Measurements from ENCODE around the gene ACSS3.

The ACSS3 gene

GRCh38 chr12:81255947-81256346 is 178.1 kb downstream of the ACSS3 start:
- no peak overlapping the region for H3K27ac ChIP-seq (ENCODE audit: extremely low read depth, low read depth, low read length)
- no peak overlapping the region for H3K4me3 ChIP-seq (ENCODE audit: low read depth, low read length)
- H3K36me3 ChIP-seq (ENCODE audit: control insufficient read depth in 2 of 2, insufficient read depth in 1 of 2, low read length in 2 of 2), result no peaks in the 10 kb centered on the region
- CTCF ChIA-PET, result no interaction called here
- H3K9me3 ChIP-seq (ENCODE audit: control insufficient read depth, insufficient read depth, low read depth, low read length), result no peaks in the 10 kb centered on the region
- no peaks in the 10 kb centered on the region for H3K4me1 ChIP-seq (ENCODE audit: control insufficient read depth, insufficient read depth, low read length)
- POLR2A ChIA-PET, result no interaction called here
- TF ChIP-seq ZNF670 (tag by site-specific recombination; IDR thresholded peaks at IDR 0.05; ENCODE audit: low read depth), result no peak
- no peak for TF ChIP-seq ZNF155 (tag by site-specific recombination; IDR thresholded peaks at IDR 0.05)
- TF ChIP-seq ZNF629 (tag by site-specific recombination; IDR thresholded peaks at IDR 0.05), result no peak
- TF ChIP-seq ZNF560 (tag by site-specific recombination; IDR thresholded peaks at IDR 0.05; ENCODE audit: borderline replicate concordance), result no peak
- TF ChIP-seq BCL11A (tag by site-specific recombination; IDR thresholded peaks at IDR 0.05; ENCODE audit: low read depth), result no peak
- TF ChIP-seq EGR2 (tag by site-specific recombination; IDR thresholded peaks at IDR 0.05; ENCODE audit: low read depth), result no peak
- no peak for TF ChIP-seq ZFHX2 (tag by site-specific recombination; conservative IDR thresholded peaks at IDR 0.05)
- TF ChIP-seq ZNF394 (tag by site-specific recombination; IDR thresholded peaks at IDR 0.05; ENCODE audit: borderline replicate concordance), result no peak

GRCh38 chr12:81257947-81258551 is 180.2 kb downstream of the ACSS3 start:
- CTCF ChIA-PET, result interaction anchor here (0.6 to 1.7 kb wide), 15 partner anchors 9 to 1063 kb away, joined by 3 to 9 read pairs (median 3); no protein-coding TSS in a partner anchor
- Histone ChIP-seq H3K36me3 (ENCODE audit: control insufficient read depth in 2 of 2, insufficient read depth in 1 of 2, low read length in 2 of 2) (no peaks in the 10 kb centered on the region), H3K27ac (ENCODE audit: extremely low read depth, low read depth, low read length) (no peak overlapping the region), H3K9me3 (ENCODE audit: control insufficient read depth, insufficient read depth, low read depth, low read length) (no peaks in the 10 kb centered on the region), H3K4me1 (ENCODE audit: control insufficient read depth, insufficient read depth, low read length) (no peaks in the 10 kb centered on the region), H3K4me3 (ENCODE audit: low read depth, low read length) (no peak overlapping the region)
- TF ChIP-seq ZNF585B (tag by site-specific recombination; IDR thresholded peaks at IDR 0.05), result no peak
- TF ChIP-seq, protein P1, sequence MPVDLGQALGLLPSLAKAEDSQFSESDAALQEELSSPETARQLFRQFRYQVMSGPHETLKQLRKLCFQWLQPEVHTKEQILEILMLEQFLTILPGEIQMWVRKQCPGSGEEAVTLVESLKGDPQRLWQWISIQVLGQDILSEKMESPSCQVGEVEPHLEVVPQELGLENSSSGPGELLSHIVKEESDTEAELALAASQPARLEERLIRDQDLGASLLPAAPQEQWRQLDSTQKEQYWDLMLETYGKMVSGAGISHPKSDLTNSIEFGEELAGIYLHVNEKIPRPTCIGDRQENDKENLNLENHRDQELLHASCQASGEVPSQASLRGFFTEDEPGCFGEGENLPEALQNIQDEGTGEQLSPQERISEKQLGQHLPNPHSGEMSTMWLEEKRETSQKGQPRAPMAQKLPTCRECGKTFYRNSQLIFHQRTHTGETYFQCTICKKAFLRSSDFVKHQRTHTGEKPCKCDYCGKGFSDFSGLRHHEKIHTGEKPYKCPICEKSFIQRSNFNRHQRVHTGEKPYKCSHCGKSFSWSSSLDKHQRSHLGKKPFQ (tag by site-specific recombination; IDR thresholded peaks at IDR 0.05), result no peak
- no peak for TF ChIP-seq ZNF416 (tag by site-specific recombination; IDR thresholded peaks at IDR 0.05)
- TF ChIP-seq ZNF221 (tag by site-specific recombination; IDR thresholded peaks at IDR 0.05; ENCODE audit: borderline replicate concordance), result no peak
- no peak for TF ChIP-seq PRDM1 (tag by site-specific recombination; IDR thresholded peaks at IDR 0.05)
- TF ChIP-seq ZNF510 (tag by site-specific recombination; IDR thresholded peaks at IDR 0.05; ENCODE audit: insufficient replicate concordance), result no peak
- TF ChIP-seq ZNF350 (tag by site-specific recombination; IDR thresholded peaks at IDR 0.05), result no peak
- peak; percentile 61 for TF ChIP-seq ZNF654 (tag by site-specific recombination; IDR thresholded peaks at IDR 0.05; ENCODE audit: low read depth)
- no peak for TF ChIP-seq ZNF549 (tag by site-specific recombination; IDR thresholded peaks at IDR 0.05)
- no peak for TF ChIP-seq ZNF391 (tag by site-specific recombination; IDR thresholded peaks at IDR 0.05; ENCODE audit: borderline replicate concordance, low read depth)
- TF ChIP-seq CTCF (tag by site-specific recombination; IDR thresholded peaks at IDR 0.05), result peak; percentile 37; the same call in 1 of the 2 replicates
- TF ChIP-seq ZNF146 (tag by site-specific recombination; IDR thresholded peaks at IDR 0.05), result no peak
- POLR2A ChIA-PET, result no interaction called here
